ENCODE data around the gene TBC1D7.

DNA sequence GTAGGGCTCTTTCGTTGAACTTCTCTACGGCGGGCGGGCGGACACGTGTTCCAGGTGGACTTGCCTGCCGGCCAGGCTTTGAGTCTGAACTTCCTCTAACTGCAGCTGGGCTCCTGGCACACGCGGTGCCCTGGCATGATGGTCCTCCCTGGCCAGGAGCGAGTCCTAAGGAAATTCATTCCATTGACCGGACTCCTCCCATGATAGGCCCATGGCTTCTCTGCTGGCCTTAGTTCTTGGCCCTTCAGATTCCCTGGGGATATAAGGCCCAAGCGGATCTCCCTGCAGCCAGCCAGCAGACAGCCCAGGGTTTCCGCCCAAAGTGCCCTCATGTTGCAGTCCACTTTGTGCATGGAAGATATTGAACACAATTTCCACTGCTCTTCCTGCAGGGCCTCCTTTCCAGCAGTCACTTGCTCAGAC lies 39.4 kb downstream of the TBC1D7 start:
- TF ChIP-seq, protein P1, sequence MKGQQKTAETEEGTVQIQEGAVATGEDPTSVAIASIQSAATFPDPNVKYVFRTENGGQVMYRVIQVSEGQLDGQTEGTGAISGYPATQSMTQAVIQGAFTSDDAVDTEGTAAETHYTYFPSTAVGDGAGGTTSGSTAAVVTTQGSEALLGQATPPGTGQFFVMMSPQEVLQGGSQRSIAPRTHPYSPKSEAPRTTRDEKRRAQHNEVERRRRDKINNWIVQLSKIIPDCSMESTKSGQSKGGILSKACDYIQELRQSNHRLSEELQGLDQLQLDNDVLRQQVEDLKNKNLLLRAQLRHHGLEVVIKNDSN (IDR thresholded peaks at IDR 0.05; ENCODE audit: borderline replicate concordance, low read depth) = no peak
- TF ChIP-seq, protein P2, sequence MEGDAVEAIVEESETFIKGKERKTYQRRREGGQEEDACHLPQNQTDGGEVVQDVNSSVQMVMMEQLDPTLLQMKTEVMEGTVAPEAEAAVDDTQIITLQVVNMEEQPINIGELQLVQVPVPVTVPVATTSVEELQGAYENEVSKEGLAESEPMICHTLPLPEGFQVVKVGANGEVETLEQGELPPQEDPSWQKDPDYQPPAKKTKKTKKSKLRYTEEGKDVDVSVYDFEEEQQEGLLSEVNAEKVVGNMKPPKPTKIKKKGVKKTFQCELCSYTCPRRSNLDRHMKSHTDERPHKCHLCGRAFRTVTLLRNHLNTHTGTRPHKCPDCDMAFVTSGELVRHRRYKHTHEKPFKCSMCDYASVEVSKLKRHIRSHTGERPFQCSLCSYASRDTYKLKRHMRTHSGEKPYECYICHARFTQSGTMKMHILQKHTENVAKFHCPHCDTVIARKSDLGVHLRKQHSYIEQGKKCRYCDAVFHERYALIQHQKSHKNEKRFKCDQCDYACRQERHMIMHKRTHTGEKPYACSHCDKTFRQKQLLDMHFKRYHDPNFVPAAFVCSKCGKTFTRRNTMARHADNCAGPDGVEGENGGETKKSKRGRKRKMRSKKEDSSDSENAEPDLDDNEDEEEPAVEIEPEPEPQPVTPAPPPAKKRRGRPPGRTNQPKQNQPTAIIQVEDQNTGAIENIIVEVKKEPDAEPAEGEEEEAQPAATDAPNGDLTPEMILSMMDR (IDR thresholded peaks at IDR 0.05) = no peak
- no peak for TF ChIP-seq EZH2phosphoT487 (IDR thresholded peaks at IDR 0.05; ENCODE audit: borderline replicate concordance, low read depth)

Data from SK-N-SH (cell line).